Regular cardiac myocyte (primary cell): ENCODE measurements around the gene C9orf78. TPM values are rescaled to one million over a fixed set of nuclear protein-coding genes. Genes with fewer than 3 reads are reported as not detected.

Source experiments
- total RNA-seq: library from RNA; depleted of rRNA; stranded (reverse); fragments of >200 nt; gene quantifications from 2 replicates; pipeline ENCODE4 v1.2.3, GENCODE V29; 2014

Gene C9orf78, protein sequence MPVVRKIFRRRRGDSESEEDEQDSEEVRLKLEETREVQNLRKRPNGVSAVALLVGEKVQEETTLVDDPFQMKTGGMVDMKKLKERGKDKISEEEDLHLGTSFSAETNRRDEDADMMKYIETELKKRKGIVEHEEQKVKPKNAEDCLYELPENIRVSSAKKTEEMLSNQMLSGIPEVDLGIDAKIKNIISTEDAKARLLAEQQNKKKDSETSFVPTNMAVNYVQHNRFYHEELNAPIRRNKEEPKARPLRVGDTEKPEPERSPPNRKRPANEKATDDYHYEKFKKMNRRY
- total RNA-seq, result 40.6 and 64.4 TPM in 2 replicates

DNA sequence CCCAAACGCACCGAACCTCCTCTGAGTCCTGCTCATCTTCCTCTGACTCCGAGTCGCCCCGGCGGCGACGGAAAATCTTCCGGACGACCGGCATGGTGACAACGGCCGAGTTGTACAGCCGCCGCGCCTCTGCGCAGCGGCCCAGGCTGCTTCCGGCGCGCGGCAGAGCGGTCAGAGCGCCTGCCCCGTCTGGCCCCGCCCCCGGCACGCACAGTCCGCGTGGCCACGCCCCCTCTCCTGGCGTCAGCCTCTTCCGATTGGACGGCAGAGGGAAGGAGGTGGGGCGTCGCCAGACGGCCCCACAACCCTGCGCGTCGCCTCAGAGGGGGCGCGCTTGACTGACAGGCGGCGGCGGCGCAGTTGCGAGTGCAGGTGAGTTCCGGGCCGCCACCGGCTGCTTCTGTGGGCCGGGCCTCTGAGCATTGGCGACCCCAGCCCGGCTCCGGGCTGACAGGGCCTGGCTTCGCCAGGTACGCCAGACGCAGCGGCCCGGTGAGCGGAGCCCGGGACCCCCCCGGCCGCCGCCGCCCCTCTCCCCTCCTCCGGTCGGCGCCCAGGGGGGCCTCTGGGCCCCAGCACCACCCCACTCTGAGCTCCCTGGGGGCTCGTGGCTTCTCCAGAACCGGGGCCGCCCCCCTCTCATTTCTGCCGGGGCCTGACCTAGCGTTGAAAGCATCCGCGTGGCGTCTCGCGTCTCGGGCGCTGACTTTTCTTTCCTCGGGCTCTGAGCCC, at the start of gene C9orf78, which contains the start of gene USP20:
C9orf78 (minus strand) TSS at position 148 of the 732 bp plus-strand sequence; CDS start at position 94, 54 bp downstream.
USP20 (plus strand) TSS at position 331 of the 732 bp plus-strand sequence. CDS start 17,098 bp downstream, outside the sequence.

DNA sequence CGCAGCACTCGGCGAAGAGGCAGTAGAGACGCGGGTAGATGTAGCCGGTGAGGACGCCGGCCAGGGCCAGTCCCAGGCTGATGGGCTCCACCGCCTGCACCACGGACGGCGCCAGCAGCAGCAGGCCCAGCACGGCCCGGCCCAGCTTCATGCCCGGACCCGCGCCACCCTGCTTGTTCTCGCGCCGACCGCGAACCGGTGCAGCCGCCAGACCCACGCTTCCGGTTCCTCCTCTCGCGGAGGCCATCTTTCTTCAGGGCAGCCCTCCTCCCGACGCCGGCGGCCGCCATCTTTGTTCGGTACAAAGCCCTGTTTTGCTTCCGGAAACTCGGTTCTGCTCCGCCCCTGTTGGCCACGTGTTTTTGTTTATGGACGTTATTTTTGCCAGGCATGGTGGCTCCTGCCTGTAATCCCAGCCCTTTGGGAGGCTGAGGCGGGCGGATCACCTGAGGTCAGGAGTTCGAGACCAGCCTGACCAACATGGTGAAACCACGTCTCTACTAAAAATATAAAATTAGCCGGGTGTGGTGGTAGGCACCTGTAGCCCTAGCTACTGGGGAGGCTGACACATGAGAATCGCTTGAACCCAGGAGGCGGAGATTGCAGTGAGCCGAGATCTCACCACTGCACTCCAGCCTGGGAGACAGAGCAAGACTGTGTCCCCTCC, 11.0 kb downstream of the C9orf78 start, which contains the start of gene TOR1A:
TOR1A (minus strand) TSS at position 202 of the 667 bp plus-strand sequence; CDS start at position 151, 51 bp downstream.

DNA sequence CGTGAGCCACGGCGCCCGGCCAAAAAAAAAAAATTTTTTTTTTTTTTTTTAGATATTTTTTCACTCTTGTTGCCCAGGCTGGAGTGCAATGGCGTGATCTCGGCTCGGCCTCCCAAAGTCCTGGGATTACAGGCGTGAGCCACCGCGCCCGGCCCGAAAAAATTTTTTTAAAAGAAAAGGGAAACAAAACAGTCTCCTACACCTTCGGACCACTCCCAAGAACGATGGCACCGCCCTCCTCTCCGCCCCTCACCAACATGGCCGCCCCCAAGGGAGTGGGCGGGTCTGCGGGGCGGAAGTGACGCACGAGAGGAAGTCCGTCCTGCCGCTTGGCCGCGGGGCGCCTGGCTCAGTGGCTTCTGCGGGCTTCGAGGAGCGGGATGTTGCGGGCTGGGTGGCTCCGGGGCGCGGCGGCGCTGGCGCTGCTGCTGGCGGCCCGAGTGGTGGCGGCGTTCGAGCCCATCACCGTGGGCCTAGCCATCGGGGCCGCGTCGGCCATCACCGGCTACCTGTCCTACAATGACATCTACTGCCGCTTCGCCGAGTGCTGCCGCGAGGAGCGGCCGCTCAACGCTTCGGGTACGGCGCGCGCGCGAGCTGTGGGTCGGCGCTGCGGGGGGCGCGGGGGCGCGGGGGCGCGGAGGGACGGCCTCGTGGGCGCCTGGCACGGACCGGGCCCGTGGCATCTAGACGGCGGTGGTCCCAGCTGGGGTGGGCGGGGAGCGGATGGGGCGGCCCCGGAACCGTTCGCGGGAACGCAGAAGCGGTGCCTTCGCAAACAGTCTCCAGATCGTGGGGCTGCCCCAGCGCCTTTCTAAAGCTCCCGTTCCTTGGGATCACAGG, 32.0 kb downstream of the C9orf78 start, which contains the start of gene TOR1B:
TOR1B (plus strand) TSS at position 352 of the 843 bp plus-strand sequence; CDS start at position 381, 29 bp downstream.

Other genes with a start within 250 kb of the C9orf78 start
- 0.28 TPM in 1 of 2 replicates, not detected in the other for gene C9orf50, start 214.2 kb downstream of the C9orf78 start, total RNA-seq
- 22.0 and 65.2 TPM in 2 replicates for gene NTMT1, start 209.1 kb downstream of the C9orf78 start, total RNA-seq
- gene ASB6, start 193.1 kb downstream of the C9orf78 start, total RNA-seq, result 14.4 and 24.7 TPM in 2 replicates
- gene PRRX2, start 169.6 kb downstream of the C9orf78 start, total RNA-seq, result 3.9 and 4.6 TPM in 2 replicates
- gene PTGES, start 82.2 kb downstream of the C9orf78 start, total RNA-seq, result 9.0 and 40.3 TPM in 2 replicates
- 34.4 and 41.4 TPM in 2 replicates for gene TOR1B, start 32.1 kb downstream of the C9orf78 start, total RNA-seq
- gene TOR1A, start 11.1 kb downstream of the C9orf78 start, total RNA-seq, result 35.8 and 61.2 TPM in 2 replicates
- gene USP20, start 183 bp upstream of the C9orf78 start, total RNA-seq, result 9.0 and 14.2 TPM in 2 replicates
- 37.0 and 42.3 TPM in 2 replicates for gene FNBP1, start 207.9 kb upstream of the C9orf78 start, total RNA-seq
- gene GPR107, start 218.6 kb upstream of the C9orf78 start, total RNA-seq, result 22.8 and 33.4 TPM in 2 replicates